Measurements from ENCODE around the gene IKBKE. TPM values are rescaled to one million over a fixed set of nuclear protein-coding genes. Genes with fewer than 3 reads are reported as not detected.

IKBKE gene
- total and polyA plus RNA-seq, 2 experiments from 2014 or later: 14.5 to 17.7 TPM

GRCh38 chr1:206502812-206503211 is 32.5 kb downstream of the IKBKE start:
- Histone ChIP-seq H3K79me2 (ENCODE audit: insufficient read depth) (no peaks in the 10 kb centered on the region), H3K36me3 (ENCODE audit: low read depth) (no peaks in the 10 kb centered on the region), H3K27me3 (replicated peaks; ENCODE audit: insufficient read depth) (no peaks in the 10 kb centered on the region), H3K27ac (no peak overlapping the region), H3K9me2 (ENCODE audit: insufficient read depth) (no peaks in the 10 kb centered on the region), H2AFZ (no peak overlapping the region), H3K4me2 (ENCODE audit: unreplicated experiment) (no peak overlapping the region), H3K9me3 (ENCODE audit: low read depth) (no peaks in the 10 kb centered on the region), H3K4me1 (ENCODE audit: insufficient read depth) (peaks cover 37% of the 10 kb centered on the region), H4K20me1 (ENCODE audit: insufficient read depth) (no peaks in the 10 kb centered on the region), H3K4me3 (no peak overlapping the region), H3K9ac (no peak overlapping the region), H3F3A (ENCODE audit: insufficient read depth) (peaks cover 41% of the 10 kb centered on the region)
- peak; percentile 40 for DNase-seq
- 79 to 83% methylated on average over 1 of the region's 1 CpG for WGBS, 2 experiments (ENCODE audit: low coverage in 1 of 2, low lambda C conversion rate in 2 of 2, missing lambda C conversion rate in 2 of 2)
- no peak for TF ChIP-seq EZH2phosphoT487 (IDR thresholded peaks at IDR 0.05; ENCODE audit: insufficient read depth, low read depth)
- no peak for TF ChIP-seq EZH2 (IDR thresholded peaks at IDR 0.05; ENCODE audit: insufficient read depth, poor library complexity, severe bottlenecking)
- in situ Hi-C loops (cut with MboI): loop anchor here (10.0 kb wide), 1 partner anchor 82 kb away; no protein-coding TSS in a partner anchor

- TF ChIP-seq EZH2phosphoT487 (IDR thresholded peaks at IDR 0.05; ENCODE audit: insufficient read depth, low read depth) (no peak), EZH2 (IDR thresholded peaks at IDR 0.05; ENCODE audit: insufficient read depth, poor library complexity, severe bottlenecking) (no peak)
- Histone ChIP-seq H3K9me3 (ENCODE audit: low read depth) (no peaks in the 10 kb centered on the region), H3K36me3 (ENCODE audit: low read depth) (no peaks in the 10 kb centered on the region), H3K4me2 (ENCODE audit: unreplicated experiment) (peak overlapping the region; percentile 49), H3K9ac (peak overlapping the region; percentile 49; the same call in 1 of the 2 replicates), H3K9me2 (ENCODE audit: insufficient read depth) (no peaks in the 10 kb centered on the region), H4K20me1 (ENCODE audit: insufficient read depth) (no peaks in the 10 kb centered on the region), H3K4me3 (no peak overlapping the region), H3K27ac (peak overlapping the region; percentile 74), H3F3A (ENCODE audit: insufficient read depth) (peaks cover 43% of the 10 kb centered on the region), H2AFZ (peak overlapping the region; percentile 65), H3K27me3 (replicated peaks; ENCODE audit: insufficient read depth) (no peaks in the 10 kb centered on the region), H3K4me1 (ENCODE audit: insufficient read depth) (peaks cover 43% of the 10 kb centered on the region), H3K79me2 (ENCODE audit: insufficient read depth) (no peaks in the 10 kb centered on the region)
- in situ Hi-C loops (cut with MboI): loop anchor here (10.0 kb wide), 1 partner anchor 81 kb away; no protein-coding TSS in a partner anchor
- WGBS, 2 experiments (ENCODE audit: low coverage in 1 of 2, low lambda C conversion rate in 2 of 2, missing lambda C conversion rate in 2 of 2): 26 to 27% methylated on average over 8 of the region's 8 CpGs
- DNase-seq: peak; percentile 96
These were observed 33.5 kb downstream of the IKBKE start for GRCh38 chr1:206503591-206504362.

- Histone ChIP-seq H2AFZ (no peak overlapping the region), H3K4me2 (ENCODE audit: unreplicated experiment) (no peak overlapping the region), H3F3A (ENCODE audit: insufficient read depth) (peaks cover 49% of the 10 kb centered on the region), H3K4me1 (ENCODE audit: insufficient read depth) (peaks cover 46% of the 10 kb centered on the region), H3K27ac (peak overlapping the region; percentile 74; the same call in 1 of the 2 replicates), H3K27me3 (replicated peaks; ENCODE audit: insufficient read depth) (no peaks in the 10 kb centered on the region), H3K9ac (no peak overlapping the region), H3K9me2 (ENCODE audit: insufficient read depth) (no peaks in the 10 kb centered on the region), H3K9me3 (ENCODE audit: low read depth) (no peaks in the 10 kb centered on the region), H3K4me3 (no peak overlapping the region), H3K79me2 (ENCODE audit: insufficient read depth) (no peaks in the 10 kb centered on the region), H3K36me3 (ENCODE audit: low read depth) (no peaks in the 10 kb centered on the region), H4K20me1 (ENCODE audit: insufficient read depth) (no peaks in the 10 kb centered on the region)
- TF ChIP-seq EZH2phosphoT487 (IDR thresholded peaks at IDR 0.05; ENCODE audit: insufficient read depth, low read depth) (no peak), EZH2 (IDR thresholded peaks at IDR 0.05; ENCODE audit: insufficient read depth, poor library complexity, severe bottlenecking) (no peak)
- DNase-seq: no peak
- WGBS, 2 experiments (ENCODE audit: low coverage in 1 of 2, low lambda C conversion rate in 2 of 2, missing lambda C conversion rate in 2 of 2): 8 to 16% methylated on average over 3 of the region's 3 CpGs
- in situ Hi-C loops (cut with MboI): loop anchor here (10.0 kb wide), 1 partner anchor 80 kb away; no protein-coding TSS in a partner anchor
These were observed 34.1 kb downstream of the IKBKE start for GRCh38 chr1:206504363-206504713.

- in situ Hi-C loops (cut with MboI): loop anchor here (10.0 kb wide), 1 partner anchor 79 kb away; no protein-coding TSS in a partner anchor
- no peaks in the 10 kb centered on the region for H3K36me3 ChIP-seq (ENCODE audit: low read depth)
- no peak overlapping the region for H3K27ac ChIP-seq
- H3K79me2 ChIP-seq (ENCODE audit: insufficient read depth): no peaks in the 10 kb centered on the region
- WGBS, 2 experiments (ENCODE audit: low coverage in 1 of 2, low lambda C conversion rate in 2 of 2, missing lambda C conversion rate in 2 of 2): 52 to 54% methylated on average over 10 of the region's 10 CpGs
- H3K9me3 ChIP-seq (ENCODE audit: low read depth): no peaks in the 10 kb centered on the region
- H3K9ac ChIP-seq: no peak overlapping the region
- peaks cover 43% of the 10 kb centered on the region for H3K4me1 ChIP-seq (ENCODE audit: insufficient read depth)
- no peak overlapping the region for H2AFZ ChIP-seq
- H4K20me1 ChIP-seq (ENCODE audit: insufficient read depth): no peaks in the 10 kb centered on the region
- peaks cover 50% of the 10 kb centered on the region for H3F3A ChIP-seq (ENCODE audit: insufficient read depth)
- no peak for TF ChIP-seq EZH2phosphoT487 (IDR thresholded peaks at IDR 0.05; ENCODE audit: insufficient read depth, low read depth)
- TF ChIP-seq EZH2 (IDR thresholded peaks at IDR 0.05; ENCODE audit: insufficient read depth, poor library complexity, severe bottlenecking): no peak
- H3K4me2 ChIP-seq (ENCODE audit: unreplicated experiment): no peak overlapping the region
- H3K4me3 ChIP-seq: no peak overlapping the region
- H3K27me3 ChIP-seq (replicated peaks; ENCODE audit: insufficient read depth): no peaks in the 10 kb centered on the region
- H3K9me2 ChIP-seq (ENCODE audit: insufficient read depth): no peaks in the 10 kb centered on the region
- peak; percentile 64 for DNase-seq
These were observed 35.6 kb downstream of the IKBKE start for GRCh38 chr1:206505702-206506355.
